Esophagus squamous epithelium (tissue), 5 donors: ENCODE data around the gene DCDC2. TPM values are rescaled to one million over a fixed set of nuclear protein-coding genes. Genes with fewer than 3 reads are reported as not detected.

Experiments
- DNase-seq: peaks from one replicate; lab custom pipeline; 2025; lab: John Stamatoyannopoulos, UW
- H3K27ac ChIP-seq, 4 donors: fragments of 200-600 bp; sonication (generic); one replicate each; pipeline ENCODE4 v1.5.1; 2016 to 2019; ENCODE audit warnings: mild to moderate bottlenecking in 1 of 4
- H3K27me3 ChIP-seq, 4 donors: fragments of 200-600 bp; sonication (generic); 1 replicate in 3 of 4; 2 replicates in 1 of 4; pipeline versions ENCODE4 v1.5.1 to v1.6.0; 2017 to 2021; ENCODE audit warnings: antibody characterized with exemption in 1 of 4
- H3K36me3 ChIP-seq, 3 donors: fragments of 200-600 bp; sonication (generic); one replicate each; pipeline ENCODE4 v1.5.1; 2016 to 2019
- H3K4me1 ChIP-seq, 3 donors: fragments of 200-600 bp; sonication (generic); one replicate each; pipeline ENCODE4 v1.5.1; 2017 to 2019
- H3K4me3 ChIP-seq, 4 donors: fragments of 200-600 bp; sonication (generic); 1 replicate in 3 of 4; 2 replicates in 1 of 4; pipeline ENCODE4 v1.5.1; 2016 to 2019; ENCODE audit warnings: mild to moderate bottlenecking in 2 of 4, moderate library complexity in 1 of 4
- H3K9me3 ChIP-seq, 3 donors: fragments of 200-600 bp; sonication (generic); one replicate each; pipeline ENCODE4 v1.5.1; 2016 to 2019
- POLR2A ChIP-seq, 4 donors: fragments of 450-650 bp; IDR thresholded peaks; one replicate each; pipeline ENCODE4 v1.6.1; 2017; ENCODE audit warnings: antibody characterized with exemption in 4 of 4, mild to moderate bottlenecking in 4 of 4, moderate library complexity in 3 of 4
- WGBS, 2 donors: methylation state at CpG; one replicate each; pipeline ENCODE4 v1.1.5; 2018; 5-methylcytosine and 5-hydroxymethylcytosine counted together
- intact Hi-C: fragments of 100-400 bp; cut with DNase I; formaldehyde crosslinking; loops from one replicate; pipeline ENCODE4 v1.15.0; 2022
- total RNA-seq, 4 donors: library from RNA; depleted of rRNA; stranded (reverse); fragments of >200 nt; gene quantifications; one replicate each; pipeline ENCODE4 v1.1.0, GENCODE V29; 2016
- TF ChIP-seq, protein P1 (sequence below), 6 experiments: fragments of 450-650 bp in 4 of 6; fragments of 200-600 bp in 2 of 6; sonication (generic) in 2 of 6; IDR thresholded peaks; one replicate each; pipeline ENCODE4 v1.5.1; 2016 to 2019; ENCODE audit warnings: antibody characterized with exemption in 6 of 6, mild to moderate bottlenecking in 4 of 6, moderate library complexity in 4 of 6
- donor health status: DM: yes; HTN: yes; CAD: no.

DCDC2 gene
- total RNA-seq, 4 donors from 2014 or later, result 0.15 TPM; not detected in 3

DNA sequence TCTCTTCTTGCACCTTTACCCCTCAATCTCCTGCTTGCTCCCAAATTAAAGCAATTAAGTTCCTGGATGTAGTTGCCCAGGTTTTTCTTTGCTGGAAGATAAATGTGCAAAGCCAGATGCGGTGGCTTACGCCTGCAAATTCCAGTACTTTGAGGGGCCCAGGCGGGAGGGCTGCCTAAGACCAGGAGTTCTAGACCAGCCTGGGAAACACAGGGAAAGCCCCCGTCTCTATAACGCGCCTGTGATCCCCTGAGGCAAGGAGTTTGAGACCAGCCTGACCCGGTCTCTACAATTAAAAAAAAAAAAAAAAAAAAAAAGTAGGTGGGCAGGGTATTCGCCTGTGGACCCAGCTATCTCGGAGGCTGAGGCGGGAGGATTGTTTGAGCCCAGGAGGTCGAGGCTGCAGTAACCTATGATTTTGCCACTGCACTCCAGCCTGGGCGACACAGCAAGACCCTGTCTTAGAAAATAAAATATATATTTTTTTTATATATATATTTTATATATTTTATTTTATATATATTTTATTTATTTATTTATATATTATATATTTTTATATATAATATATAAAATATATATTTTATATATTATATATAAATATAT is 461 bp upstream of the DCDC2 start:
- TF ChIP-seq, protein P1, sequence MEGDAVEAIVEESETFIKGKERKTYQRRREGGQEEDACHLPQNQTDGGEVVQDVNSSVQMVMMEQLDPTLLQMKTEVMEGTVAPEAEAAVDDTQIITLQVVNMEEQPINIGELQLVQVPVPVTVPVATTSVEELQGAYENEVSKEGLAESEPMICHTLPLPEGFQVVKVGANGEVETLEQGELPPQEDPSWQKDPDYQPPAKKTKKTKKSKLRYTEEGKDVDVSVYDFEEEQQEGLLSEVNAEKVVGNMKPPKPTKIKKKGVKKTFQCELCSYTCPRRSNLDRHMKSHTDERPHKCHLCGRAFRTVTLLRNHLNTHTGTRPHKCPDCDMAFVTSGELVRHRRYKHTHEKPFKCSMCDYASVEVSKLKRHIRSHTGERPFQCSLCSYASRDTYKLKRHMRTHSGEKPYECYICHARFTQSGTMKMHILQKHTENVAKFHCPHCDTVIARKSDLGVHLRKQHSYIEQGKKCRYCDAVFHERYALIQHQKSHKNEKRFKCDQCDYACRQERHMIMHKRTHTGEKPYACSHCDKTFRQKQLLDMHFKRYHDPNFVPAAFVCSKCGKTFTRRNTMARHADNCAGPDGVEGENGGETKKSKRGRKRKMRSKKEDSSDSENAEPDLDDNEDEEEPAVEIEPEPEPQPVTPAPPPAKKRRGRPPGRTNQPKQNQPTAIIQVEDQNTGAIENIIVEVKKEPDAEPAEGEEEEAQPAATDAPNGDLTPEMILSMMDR (IDR thresholded peaks at IDR 0.05), result no peak
- TF ChIP-seq POLR2A (IDR thresholded peaks at IDR 0.05), result no peak
- intact Hi-C loops, result no loop called here
- 36 to 43% methylated on average over 12 of the region's 12 CpGs for WGBS, 2 donors
- Histone ChIP-seq H3K36me3 (no peaks in the 10 kb centered on the region), H3K9me3 (no peaks in the 10 kb centered on the region), H3K4me1 (peaks cover 0 to 28% (median 20%) of the 10 kb centered on the region in 3 donors), H3K4me3 (peak overlapping the region in 3 of 4 donors; percentile 34 to 53 (median 34)), H3K27ac (no peak overlapping the region), H3K27me3 (peaks cover 0 to 31% (median 0%) of the 10 kb centered on the region in 4 donors)
- no peak for DNase-seq

DNA sequence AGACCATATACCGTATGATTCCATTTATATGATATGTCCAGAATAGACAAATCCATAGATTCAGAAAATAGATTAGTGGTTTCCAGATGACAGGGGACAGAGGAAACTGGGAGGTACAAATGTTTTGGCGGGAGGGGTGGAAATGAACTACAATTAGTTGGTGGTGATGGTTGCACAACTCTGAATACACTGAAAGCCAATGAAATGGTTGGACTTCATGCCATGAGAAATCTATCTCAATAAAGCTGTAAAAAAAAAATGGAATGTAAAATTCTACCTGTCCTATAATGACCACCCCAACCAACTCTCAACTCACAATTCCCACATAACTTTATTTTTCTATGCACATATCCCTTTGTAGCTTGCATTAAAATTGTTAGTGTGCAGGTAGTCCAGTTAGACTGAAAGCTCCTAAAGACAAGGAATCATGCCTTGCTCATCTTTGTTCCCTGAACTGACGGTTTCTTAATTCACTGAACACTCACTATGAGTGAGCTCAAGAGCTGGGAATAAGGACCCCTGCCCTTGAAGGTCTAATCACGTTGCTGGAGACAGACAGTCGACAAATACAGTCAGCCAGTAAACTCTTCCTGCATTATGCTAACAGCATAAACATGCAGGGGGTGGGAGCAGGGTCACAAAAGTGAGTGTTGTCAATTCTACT is 1.4 kb downstream of the DCDC2 start:
- H3K27ac ChIP-seq, result no peak overlapping the region
- DNase-seq, result no peak
- WGBS, 2 donors, result 58 to 63% methylated on average over 5 of the region's 5 CpGs
- H3K4me1 ChIP-seq, result peaks cover 0 to 28% (median 20%) of the 10 kb centered on the region in 3 donors
- H3K36me3 ChIP-seq, result no peaks in the 10 kb centered on the region
- H3K4me3 ChIP-seq, result no peak overlapping the region
- H3K9me3 ChIP-seq, result no peaks in the 10 kb centered on the region
- peaks cover 0 to 19% (median 0%) of the 10 kb centered on the region in 4 donors for H3K27me3 ChIP-seq
- TF ChIP-seq POLR2A (IDR thresholded peaks at IDR 0.05), result no peak
- TF ChIP-seq, protein P1 (IDR thresholded peaks at IDR 0.05), result no peak
- intact Hi-C loops, result no loop called here

DNA sequence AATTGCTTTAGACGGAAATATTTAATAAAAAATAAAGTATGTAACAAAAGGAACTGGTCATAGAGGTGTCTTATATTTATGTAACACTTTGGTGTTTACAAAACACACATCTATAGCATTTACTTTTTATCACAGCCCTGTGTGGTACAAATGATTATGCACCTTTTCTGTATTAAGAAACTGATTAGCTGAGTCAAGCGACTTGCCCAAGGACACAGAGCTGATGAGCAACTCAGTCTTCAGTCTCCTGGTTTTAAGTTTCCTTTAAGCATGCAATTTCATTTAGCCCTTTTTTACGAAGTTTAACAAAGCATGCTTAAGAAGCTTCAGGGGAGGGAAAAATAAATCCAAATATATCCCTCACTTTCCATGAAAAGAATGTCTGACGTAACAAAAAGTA is 2.5 kb downstream of the DCDC2 start:
- intact Hi-C loops, result no loop called here
- peaks cover 0 to 24% (median 19%) of the 10 kb centered on the region in 3 donors for H3K4me1 ChIP-seq
- no peaks in the 10 kb centered on the region for H3K36me3 ChIP-seq
- H3K27ac ChIP-seq, result no peak overlapping the region
- no peak overlapping the region for H3K4me3 ChIP-seq
- 44 to 64% methylated on average over 4 of the region's 4 CpGs for WGBS, 2 donors
- H3K27me3 ChIP-seq, result peaks cover 0 to 17% (median 0%) of the 10 kb centered on the region in 4 donors
- TF ChIP-seq, protein P1 (IDR thresholded peaks at IDR 0.05), result no peak
- DNase-seq, result no peak
- no peaks in the 10 kb centered on the region for H3K9me3 ChIP-seq

DNA sequence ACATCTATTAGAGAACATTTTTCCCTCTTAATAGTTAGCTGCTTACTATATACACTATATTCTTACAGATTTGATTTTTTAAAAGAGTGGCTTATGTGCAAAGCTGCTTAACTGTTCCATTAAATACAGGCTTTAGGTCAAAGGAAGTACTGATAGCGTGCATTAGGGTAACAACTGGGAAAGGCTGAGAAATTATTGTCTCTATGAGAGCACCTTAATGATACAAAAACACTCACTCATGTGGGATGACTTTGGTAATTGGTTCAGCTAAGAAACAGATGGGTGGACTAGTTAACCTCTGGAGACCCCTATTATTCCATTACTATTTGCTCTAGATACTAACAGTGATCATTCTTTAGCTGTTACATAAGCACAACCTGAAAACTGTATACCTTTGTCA is 4.0 kb downstream of the DCDC2 start:
- intact Hi-C loops, result no loop called here
- no peaks in the 10 kb centered on the region for H3K36me3 ChIP-seq
- no peak overlapping the region for H3K27ac ChIP-seq
- no peak for DNase-seq
- no peak overlapping the region for H3K4me3 ChIP-seq
- H3K4me1 ChIP-seq, result peaks cover 0 to 14% (median 11%) of the 10 kb centered on the region in 3 donors
- no peak for TF ChIP-seq POLR2A (IDR thresholded peaks at IDR 0.05)
- TF ChIP-seq, protein P1 (IDR thresholded peaks at IDR 0.05), result no peak
- WGBS, 2 donors, result 94% methylated on average over 1 of the region's 1 CpG
- H3K27me3 ChIP-seq, result peaks cover 0 to 10% (median 0%) of the 10 kb centered on the region in 4 donors
- no peaks in the 10 kb centered on the region for H3K9me3 ChIP-seq

DNA sequence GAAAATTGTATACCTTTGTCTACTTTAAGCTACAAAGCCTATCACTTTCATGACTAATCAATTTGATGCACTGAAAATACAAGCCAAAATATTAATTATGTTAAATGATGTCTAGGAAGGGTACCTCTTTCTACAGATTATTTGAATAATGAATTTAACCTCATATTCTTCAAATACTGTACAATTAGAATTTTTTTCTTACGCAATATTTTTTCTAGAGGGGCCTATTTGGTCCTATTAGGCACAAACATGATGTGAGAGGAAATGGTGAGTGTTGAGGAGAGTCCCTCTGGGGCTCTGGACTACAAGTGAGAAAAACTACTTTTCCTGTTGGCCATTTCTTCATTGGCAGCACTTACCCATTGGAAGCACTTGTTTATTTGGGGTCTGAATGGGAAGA is 5.4 kb downstream of the DCDC2 start:
- no peaks in the 10 kb centered on the region for H3K36me3 ChIP-seq
- 90 to 100% methylated on average over 1 of the region's 1 CpG for WGBS, 2 donors
- no peak for DNase-seq
- intact Hi-C loops, result no loop called here
- H3K27ac ChIP-seq, result no peak overlapping the region
- TF ChIP-seq POLR2A (IDR thresholded peaks at IDR 0.05), result no peak
- TF ChIP-seq, protein P1 (IDR thresholded peaks at IDR 0.05), result no peak
- H3K4me3 ChIP-seq, result no peak overlapping the region
- peaks cover 0 to 9% (median 0%) of the 10 kb centered on the region in 4 donors for H3K27me3 ChIP-seq
- H3K9me3 ChIP-seq, result no peaks in the 10 kb centered on the region
- H3K4me1 ChIP-seq, result peaks cover 0 to 3% (median 3%) of the 10 kb centered on the region in 3 donors
